NOMO-1 (cell line): ENCODE results near the gene TMEM132D.
"Not testable (repeated sequence)": the region's sequence is repeated elsewhere in the genome, so short reads cannot be mapped to it uniquely, and the experiment has no call there.

ENCODE experiments used
- DNase-seq, 2 experiments: peaks; one replicate each; lab custom pipeline; 2025; ENCODE audit not compliant: unreplicated experiment in 2 of 2; lab: John Stamatoyannopoulos, UW

TMEM132D gene

DNA sequence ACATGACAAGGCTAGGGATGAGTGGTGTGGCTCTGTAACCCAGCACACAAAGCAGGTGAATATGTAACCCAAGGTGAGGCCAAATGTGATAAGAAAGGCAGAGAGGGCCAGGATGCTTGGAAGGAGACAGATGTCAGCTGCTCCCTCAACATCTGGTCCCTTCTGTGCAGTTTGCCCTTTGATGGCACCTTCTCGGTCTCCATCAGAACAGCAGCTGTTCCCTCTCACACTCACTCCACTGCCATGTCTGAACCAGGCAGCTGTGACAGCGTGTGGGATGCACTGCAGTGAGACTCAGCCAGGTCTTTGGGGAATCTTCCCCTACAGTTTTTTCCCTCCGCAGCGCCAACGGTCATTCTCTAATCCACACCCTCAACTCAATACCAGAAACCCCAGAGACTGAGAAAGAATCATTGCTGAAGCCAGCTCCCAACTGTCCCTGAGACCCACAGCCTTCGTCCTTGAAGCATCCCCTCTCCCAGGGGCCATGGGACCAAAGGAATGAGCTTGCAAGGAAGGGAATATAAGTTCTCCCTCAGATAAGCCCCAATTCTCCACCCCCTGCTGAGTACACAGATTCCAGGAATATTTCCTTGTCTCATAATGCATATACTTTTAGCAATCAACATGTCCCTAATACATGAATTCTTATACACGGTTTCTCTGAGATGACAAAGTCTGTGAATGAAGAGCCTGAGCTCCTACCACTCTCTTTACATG, 820.5 kb downstream of the TMEM132D start:
- DNase-seq = no peak

DNA sequence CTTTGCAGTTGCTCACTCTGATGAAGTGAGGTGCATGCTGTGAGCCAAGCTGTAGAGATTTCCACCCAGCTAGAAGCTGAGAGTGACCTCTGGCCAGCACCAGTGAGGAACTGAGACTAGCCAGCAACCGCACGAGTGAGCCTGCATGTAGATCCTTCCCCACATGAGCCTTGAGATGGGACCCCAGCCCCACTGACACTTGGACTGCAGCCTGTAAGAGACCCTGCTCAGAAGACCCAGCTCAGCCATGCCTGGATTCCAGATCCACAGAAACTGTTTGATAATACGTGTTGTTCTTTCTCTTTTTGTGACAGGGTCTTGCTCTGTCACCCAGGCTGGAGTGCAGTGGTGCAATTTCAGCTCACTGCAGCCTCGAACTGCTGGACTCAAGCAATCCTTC, 821.4 kb downstream of the TMEM132D start:
- no peak for DNase-seq

DNA sequence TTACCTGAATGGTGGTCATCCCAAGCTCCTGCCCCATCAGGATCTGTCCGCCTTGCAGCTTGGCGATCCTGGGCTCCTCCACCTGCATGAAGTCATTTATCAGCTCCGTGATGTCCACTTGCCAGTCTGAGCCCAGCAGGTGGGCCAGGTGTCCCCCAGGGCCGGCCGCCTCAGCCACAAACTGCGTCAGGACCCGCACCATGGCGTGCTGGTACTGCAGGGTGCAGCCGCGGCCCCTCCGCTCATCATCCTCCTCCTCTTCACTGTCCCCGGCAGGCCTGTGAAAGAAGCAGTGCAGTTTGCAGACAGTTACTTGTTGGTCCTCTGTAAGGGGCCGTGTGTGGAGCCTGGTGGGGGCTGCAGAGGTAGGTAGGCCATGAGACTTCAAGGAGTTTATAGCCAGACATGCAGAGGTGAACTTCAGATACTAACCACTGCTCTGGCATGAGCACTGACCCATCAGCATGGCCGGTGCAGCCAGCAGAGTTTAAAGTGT, 822.0 kb downstream of the TMEM132D start:
- DNase-seq = no peak

DNA sequence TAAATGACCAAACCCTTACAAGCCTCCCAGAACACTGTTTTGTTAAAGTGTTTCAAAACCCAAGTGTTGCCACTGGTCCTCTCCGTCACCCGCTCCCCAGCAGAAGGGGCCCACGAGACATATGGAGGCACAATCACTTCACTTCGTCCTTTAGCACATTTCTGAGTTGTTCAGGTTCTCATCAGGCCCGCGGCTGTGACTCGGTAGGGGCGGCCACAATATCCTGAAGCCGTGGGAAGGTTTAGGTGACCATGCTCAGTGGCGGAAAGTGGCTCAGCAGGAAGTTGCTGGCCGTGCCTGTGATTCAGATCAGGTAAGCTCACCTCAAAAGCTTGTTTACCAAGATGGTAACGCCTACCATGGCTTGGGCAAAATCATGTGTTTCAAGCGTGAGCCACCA, 823.0 kb downstream of the TMEM132D start:
- no peak for DNase-seq

DNA sequence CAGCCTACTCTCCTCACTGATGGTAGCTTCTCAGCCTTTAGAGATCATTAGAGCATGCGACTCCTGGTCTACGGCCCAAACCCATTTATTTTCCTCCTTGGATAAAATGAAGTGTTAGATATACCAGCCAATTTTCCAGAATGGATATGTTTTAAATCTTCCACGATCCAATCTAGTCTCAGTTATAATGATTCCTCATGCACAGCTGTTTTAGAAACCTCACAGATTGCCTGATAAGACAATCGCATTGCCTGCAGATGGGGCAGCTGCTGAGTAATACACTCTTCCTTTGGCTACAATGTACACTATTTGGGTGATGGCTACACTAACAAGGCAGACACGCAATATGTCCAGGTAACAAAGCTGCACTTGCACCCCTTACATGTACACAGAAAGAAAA, 823.4 kb downstream of the TMEM132D start:
- no peak for DNase-seq

DNA sequence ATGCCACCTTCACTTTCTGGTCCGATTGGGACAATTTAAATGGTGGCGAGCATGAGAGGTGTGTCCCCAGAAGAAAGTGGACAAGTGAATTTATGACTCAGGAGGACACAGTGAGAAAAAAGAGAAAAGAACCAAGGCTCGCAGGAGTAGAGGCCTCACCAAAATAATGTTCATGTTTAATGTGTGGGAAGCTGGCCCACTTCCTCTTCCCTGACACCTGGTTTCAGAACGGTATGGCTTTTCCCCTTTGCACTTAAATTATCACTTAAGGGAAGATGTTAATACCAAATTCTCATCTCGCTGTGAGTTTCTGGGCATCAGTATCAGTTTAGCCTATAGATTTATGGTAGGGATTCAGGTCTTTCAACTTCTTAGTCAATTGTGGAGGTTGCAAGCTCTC, 824.1 kb downstream of the TMEM132D start:
- DNase-seq = no peak

DNA sequence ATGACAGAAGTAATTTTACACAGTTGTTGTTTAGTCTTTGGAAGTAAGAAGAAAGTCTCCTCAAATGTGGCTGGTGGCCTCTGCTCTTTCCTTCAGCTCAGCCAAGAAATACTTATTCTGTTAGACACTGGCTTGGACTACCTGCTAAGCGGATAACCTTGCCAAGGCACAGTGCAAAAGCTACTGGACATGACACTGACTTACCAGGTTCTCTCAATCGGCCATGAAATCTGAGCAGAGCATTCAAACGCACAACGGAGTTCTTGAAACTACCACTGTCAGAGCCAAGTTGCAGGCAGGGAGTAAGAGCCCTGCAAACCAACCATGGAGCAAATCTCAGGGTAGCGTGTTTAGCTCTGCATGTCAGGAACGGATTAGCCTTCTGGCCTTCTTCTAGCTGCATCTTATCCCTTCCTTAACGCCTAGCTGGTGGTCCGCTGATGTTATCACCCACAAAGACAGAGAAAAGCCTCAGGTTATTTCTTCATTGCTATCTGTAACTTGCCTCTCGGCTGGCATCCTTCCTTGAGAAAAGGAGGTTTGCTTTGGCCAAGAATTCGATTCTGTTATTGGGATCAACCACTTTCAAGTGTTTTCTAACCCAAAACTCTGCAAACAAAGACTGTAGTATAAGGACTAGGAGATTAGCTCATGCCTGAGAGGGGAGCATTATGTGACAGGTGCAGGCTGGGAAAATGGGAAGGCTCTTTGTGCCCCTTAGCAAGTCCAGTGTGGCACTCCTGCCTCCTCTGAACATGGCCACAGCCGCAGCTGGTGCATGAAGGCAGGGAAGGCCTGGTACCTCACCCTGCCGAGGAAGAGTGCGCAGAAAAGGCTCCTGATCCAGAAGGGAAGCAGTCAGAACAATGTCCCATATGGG, 827.1 kb downstream of the TMEM132D start:
- DNase-seq = no peak

DNA sequence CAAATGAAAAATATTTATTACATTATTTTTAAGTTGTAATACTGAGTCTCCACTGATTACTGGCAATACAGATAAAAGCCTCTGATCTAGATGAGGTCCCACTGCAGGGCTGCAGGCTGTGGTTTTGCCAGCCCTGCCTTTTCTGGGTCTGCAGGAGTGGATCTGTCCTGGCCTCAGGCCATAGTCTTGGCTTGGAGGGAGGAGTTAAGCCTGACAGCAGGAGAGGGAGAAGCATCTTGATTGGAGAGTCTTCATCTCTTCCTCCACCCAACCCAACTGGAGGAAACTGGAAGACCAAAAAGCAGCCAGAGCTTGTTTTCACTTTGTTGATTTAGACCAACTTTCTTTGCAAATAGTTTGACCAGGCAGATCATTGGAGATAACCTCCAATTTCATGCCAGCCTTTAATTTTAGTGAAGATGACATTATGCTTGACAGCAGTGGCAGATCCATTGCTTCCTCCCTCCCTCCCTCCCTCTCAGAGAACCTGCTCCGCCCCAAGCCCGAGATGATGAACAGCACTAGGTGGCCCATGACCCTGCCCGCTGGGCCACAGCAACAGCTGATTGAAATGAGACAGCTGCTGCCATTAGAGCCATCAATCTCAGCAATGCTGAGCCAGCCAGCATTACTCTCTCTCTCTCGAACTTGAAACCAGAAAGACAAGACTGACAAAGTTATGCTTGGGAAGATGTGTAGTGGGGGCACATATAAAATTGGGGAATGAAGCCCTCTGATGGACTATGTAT, 828.2 kb downstream of the TMEM132D start:
- DNase-seq = no peak

DNA sequence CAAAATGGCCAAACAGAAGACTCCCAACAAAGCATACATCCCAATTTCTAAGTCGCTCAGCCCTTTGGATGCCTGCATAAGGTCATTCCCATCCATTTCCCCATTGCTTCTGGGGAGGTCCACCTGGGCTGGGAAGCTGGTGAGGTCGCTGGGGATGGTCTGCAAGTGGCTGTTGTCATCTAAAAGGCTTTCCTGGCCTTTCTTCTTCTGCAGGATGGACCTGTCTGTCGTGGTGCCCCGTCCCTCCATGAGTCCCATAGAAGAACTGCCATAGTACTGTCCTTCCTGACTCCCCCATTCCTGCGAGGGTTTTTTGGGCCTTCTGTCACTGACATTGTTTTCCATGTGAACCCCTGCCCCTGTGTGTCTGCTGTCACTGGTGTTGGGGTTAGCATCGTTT, 829.4 kb downstream of the TMEM132D start:
- DNase-seq = no peak

DNA sequence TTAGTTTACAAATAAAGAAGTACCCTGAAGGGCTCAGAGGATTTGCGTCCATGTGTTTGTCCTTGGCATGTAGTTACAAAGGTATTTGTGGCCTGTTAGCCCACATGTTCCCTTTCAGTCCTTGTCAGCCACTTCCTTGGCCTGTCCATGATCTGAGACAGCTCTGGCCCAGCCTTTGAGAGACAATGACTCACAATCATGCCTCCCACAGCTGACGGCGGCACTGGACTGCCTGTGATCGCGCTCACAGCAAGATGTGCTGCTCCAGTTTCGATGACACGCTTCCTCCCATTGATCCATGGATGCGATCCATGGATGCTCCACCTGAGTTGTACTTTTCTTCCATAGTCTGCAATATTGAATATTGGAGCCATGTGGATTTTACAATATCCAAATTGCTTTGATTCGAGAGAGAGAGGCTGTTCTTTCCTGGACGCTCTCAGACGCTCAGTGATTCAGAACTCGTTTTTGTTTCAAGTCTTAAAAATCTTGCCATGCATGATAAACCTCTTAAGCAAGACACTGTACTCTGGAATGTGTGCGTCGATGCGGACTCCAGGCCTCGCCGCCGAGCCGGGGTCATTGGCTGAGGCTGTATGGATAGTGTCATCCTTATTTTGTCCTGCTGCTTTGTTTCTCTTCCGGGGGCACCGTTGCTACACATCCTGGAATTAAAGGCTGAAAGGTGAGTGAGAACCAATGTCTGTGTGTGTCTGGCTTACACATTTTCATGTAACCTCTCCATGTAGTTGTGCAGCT, 830.5 kb downstream of the TMEM132D start:
- DNase-seq = no peak

DNA sequence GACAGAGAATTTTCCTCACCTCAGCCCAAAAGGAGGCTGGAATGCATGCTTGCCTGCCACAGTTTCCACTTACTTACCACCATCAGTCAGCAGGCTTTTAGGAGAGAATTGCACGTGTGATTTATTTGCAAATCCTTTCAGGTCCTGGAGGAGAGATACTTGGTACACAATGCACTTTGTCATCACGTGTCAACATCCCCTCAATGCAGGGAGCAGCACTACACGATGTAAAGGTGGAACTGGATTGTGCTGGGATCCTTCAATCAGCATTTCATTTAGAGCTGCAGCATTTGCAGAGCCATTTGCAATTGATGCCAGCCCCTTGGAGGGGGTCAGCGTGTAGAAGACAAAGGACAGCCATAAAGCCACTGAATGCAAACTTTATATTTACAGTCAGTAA, 832.5 kb downstream of the TMEM132D start:
- DNase-seq = no peak

DNA sequence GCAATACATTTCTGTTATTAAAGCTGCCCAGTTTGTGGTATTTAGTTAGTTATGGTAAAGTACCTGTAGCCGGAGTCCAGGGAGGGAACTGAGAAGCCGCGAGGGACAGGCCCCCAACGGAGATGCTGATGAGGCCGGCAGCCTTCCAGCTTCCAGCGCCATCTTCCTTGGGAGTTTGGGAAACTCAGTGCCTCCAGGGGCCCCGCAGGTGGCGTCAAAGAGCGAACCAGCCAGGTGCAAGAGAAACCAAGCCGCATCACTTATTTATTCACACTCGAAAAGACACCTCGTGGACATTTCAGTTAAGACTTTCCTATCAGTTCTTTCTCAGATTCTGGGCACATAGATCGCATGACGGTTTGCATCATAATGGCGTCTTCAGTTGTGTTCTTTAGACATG, 833.9 kb downstream of the TMEM132D start:
- no peak for DNase-seq

DNA sequence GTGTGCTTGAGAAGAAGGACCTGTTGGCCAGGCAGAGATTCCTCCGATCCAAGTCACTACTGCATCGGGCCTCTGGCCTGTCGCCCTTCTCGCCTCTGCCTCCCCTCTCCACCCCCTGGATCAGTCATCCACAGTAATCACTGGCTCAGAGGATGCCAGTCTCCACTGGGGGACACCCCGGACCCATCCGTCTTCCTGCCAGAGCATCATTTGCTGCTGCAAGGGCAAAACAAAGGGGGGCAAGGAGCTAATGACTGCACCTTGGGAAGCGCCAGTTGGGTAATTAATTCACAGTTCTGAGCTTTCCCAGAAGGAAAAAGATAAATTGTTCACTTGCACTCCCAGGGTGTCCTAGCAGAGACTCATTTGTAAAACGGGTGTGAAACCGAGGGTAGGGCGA, 835.1 kb downstream of the TMEM132D start:
- DNase-seq = no peak

DNA sequence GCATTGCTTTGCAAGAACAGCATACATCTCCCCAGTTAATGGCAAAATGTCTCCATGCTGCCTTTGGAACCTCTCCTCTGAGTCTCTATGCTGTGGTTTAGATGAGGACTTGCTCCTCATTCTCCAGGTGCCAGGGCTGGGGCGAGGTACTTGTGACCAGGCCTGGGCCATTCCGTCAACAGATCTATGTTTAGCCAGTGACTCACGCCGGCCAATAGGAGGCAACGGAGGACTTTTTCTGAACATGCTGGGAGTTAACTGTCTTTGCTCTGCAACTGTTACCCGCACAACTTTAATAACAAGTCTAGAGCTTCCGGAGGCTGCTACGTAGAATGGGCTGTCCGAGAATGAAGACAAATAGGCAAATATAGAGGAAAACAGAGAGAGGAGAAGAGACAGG, 836.3 kb downstream of the TMEM132D start:
- DNase-seq = no peak

DNA sequence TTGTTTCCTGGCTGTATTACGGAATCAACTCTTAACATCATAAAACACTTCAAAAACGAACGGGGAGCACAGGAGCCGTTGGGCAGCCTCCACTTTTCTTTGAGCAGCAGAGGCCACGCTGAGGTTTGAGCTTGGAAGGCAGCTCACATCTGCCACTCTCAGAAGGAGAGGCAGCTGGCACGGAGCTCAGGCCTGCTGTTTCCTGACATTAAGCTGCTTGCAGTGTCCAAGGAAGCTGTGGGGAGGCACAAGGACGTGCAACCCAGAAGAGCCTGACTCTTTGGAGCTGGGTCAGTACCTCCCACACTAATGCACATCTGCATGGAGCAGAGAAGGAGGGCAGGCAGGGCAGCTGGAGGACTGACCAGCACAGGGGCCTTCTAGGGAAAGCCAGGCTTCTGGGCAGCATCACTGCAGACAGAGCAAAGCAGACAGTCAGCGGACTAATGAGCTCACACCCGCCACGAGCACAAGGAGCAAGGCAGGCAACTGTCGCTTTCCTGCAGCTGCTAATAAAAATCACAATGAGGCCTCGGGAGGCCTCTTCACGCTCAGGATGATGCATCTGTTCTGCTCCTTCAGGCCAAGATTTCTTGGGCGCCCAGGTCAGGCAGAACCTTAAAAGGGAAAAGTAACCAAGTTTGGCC, 839.5 kb downstream of the TMEM132D start:
- no peak for DNase-seq

DNA sequence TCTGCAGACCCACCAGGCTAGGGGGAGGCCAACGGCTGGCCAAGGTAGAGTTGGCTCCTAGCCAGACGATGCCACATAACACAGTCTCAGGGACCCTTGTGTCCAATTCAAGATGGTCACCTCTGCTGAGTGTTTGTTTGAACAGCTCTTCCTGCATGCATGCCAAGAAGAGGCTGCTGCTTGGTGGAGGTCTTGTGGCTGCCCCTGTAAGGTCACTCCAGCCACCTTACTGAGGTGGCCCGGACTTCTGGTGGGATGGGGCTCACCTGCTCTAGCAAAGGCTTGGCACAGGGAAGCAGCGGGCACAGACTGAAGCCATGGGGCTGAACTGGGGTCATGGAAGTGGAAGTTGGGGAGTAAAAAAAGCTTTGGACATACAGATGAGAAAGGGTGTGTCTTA, 840.2 kb downstream of the TMEM132D start:
- no peak for DNase-seq

DNA sequence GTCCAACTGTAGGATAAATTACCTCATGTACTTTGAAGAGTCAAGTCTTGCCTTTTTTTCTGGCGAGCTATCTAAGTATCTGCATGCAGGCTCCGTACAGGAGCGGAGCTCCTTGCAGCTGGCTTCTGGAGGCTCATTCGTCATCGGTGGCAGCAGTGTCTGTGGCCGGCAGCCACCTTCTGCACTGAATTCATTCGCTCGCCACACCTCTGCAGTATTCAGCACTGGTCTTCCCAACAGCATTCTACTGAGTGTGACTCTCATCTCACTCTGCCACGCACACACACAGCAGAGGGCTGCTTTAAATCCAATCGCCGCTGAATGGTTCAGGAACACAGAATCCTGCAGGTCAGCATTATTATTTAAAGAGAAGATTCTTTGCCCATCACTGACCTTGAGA, 850.6 kb downstream of the TMEM132D start:
- no peak for DNase-seq

DNA sequence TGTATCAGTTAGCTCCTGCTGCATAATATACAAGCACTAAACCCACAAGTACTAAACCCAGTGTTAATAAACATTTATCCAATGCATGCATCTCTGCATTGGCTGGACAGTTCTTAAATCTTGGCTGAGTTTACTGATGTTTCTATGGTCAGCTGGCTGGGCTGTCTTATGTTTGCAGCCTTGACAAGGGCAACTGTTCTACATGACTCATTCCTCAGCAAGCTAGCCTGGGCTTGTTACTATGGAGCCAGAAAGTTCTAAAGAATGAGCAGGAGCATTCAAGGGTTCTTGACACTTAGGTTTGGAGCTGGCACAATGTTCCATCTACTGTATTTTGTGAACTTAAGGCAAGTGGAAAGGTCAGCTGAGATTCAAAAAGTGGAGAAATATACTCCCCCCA, 851.5 kb downstream of the TMEM132D start:
- no peak for DNase-seq

DNA sequence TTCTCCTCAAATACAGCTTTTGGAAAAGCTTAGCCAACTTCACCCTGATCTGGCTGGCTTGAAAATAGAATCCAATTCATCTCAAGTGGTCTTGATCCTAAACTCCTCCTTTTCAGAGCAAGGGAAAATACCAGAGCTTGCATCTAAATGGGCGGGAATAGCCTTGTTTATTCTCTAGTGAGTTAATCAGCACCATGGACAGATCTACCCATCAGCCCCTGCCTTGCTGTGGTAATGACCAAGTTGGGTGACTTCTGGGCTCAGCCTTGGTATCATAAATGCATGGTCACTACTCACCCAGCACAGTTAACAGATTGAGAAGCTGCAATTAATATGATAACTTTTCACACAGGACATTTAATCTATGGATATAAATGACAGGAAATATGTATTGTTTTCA, 853.9 kb downstream of the TMEM132D start:
- peak; percentile 0 to 37 for DNase-seq

DNA sequence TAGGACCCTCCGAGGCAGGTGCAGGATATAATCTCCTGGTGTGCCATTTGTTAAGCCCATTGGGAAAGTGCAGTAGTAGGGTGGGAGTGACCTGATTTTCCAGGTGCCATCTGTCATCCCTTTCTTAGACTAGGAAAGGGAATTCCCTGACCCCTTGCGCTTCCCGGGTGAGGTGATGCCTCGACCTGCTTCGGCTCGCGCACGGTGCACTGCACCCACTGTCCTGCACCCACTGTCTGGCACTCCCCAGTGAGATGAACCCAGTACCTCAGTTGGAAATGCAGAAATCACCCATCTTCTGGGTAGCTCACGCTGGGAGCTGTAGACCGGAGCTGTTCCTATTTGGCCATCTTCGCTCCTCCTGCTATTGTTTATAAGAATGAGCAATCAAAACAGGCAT, 860.5 kb downstream of the TMEM132D start:
- DNase-seq = not testable (repeated sequence)
